H9 (cell line): ENCODE measurements around the gene FPR1. TPM values are rescaled to one million over a fixed set of nuclear protein-coding genes. Genes with fewer than 3 reads are reported as not detected.

Experiments
- DNase-seq: peaks from one replicate; pipeline ENCODE4 v3.0.0-alpha.2; 2017
- H2AFZ ChIP-seq: one replicate; pipeline ENCODE4 v1.6.1; 2013; ENCODE audit warnings: mild to moderate bottlenecking, low read length, control low read depth, moderate library complexity
- H2AK5ac ChIP-seq: 2 replicates; pipeline ENCODE4 v1.6.1; 2013; ENCODE audit warnings: low read length, control low read depth, mixed read lengths; ENCODE audit not compliant: insufficient read length
- H2BK120ac ChIP-seq: one replicate; pipeline ENCODE4 v1.6.1; 2013; ENCODE audit warnings: low read depth, mild to moderate bottlenecking, low read length, control low read depth, inconsistent platforms; ENCODE audit not compliant: poor library complexity, severe bottlenecking
- H2BK12ac ChIP-seq: 2 replicates; pipeline ENCODE4 v1.6.1; 2013; ENCODE audit warnings: low read length, control low read depth, mixed read lengths, low read depth; ENCODE audit not compliant: insufficient read length
- H2BK15ac ChIP-seq: 2 replicates; pipeline ENCODE4 v1.6.1; 2013; ENCODE audit warnings: low read depth, low read length, control low read depth
- H2BK20ac ChIP-seq: one replicate; pipeline ENCODE4 v1.6.1; 2013; ENCODE audit warnings: low read depth, mild to moderate bottlenecking, low read length, control low read depth, inconsistent platforms; ENCODE audit not compliant: poor library complexity, severe bottlenecking
- H2BK5ac ChIP-seq: 2 replicates; pipeline ENCODE4 v1.6.1; 2013; ENCODE audit warnings: low read length, control low read depth, mixed read lengths; ENCODE audit not compliant: insufficient read length
- H3K14ac ChIP-seq: 2 replicates; pipeline ENCODE4 v1.6.1; 2013; ENCODE audit warnings: low read length, control low read depth; ENCODE audit not compliant: insufficient read depth
- H3K18ac ChIP-seq: 2 replicates; pipeline ENCODE4 v1.6.1; 2013; ENCODE audit warnings: low read depth, mild to moderate bottlenecking, mixed read lengths, low read length, control low read depth; ENCODE audit not compliant: insufficient read length
- H3K23ac ChIP-seq: 2 replicates; pipeline ENCODE4 v1.6.1; 2013; ENCODE audit warnings: low read length, control low read depth, mixed read lengths, low read depth; ENCODE audit not compliant: insufficient read length
- H3K23me2 ChIP-seq: 2 replicates; pipeline ENCODE4 v1.6.1; 2013; ENCODE audit warnings: low read depth, mild to moderate bottlenecking, mixed read lengths, low read length, control low read depth; ENCODE audit not compliant: insufficient read length, poor library complexity, severe bottlenecking
- H3K27ac ChIP-seq: 2 replicates; pipeline ENCODE4 v1.5.1; 2013; ENCODE audit warnings: low read length, control low read depth, mixed read lengths, low read depth; ENCODE audit not compliant: insufficient read length
- H3K27me3 ChIP-seq: 2 replicates; pipeline ENCODE4 v1.6.1; 2013; ENCODE audit warnings: low read length, control low read depth, inconsistent platforms; ENCODE audit not compliant: insufficient read depth
- H3K4ac ChIP-seq: 2 replicates; pipeline ENCODE4 v1.6.1; 2013; ENCODE audit warnings: low read depth, mild to moderate bottlenecking, control low read depth, inconsistent platforms, low read length, moderate library complexity
- H3K4me1 ChIP-seq: 2 replicates; pipeline ENCODE4 v1.6.1; 2013; ENCODE audit warnings: low read length, control low read depth, inconsistent platforms; ENCODE audit not compliant: insufficient read depth
- H3K4me2 ChIP-seq: 2 replicates; pipeline ENCODE4 v1.6.1; 2013; ENCODE audit warnings: low read length, control low read depth, mixed read lengths; ENCODE audit not compliant: insufficient read length, insufficient read depth
- H3K56ac ChIP-seq: 2 replicates; pipeline ENCODE4 v1.6.1; 2013; ENCODE audit warnings: low read depth, mild to moderate bottlenecking, mixed read lengths, low read length, control low read depth; ENCODE audit not compliant: insufficient read length
- H3K79me1 ChIP-seq: 2 replicates; pipeline ENCODE4 v1.6.1; 2013; ENCODE audit warnings: low read depth, mild to moderate bottlenecking, moderate library complexity, low read length, control low read depth, inconsistent platforms; ENCODE audit not compliant: insufficient read depth, poor library complexity, severe bottlenecking
- H3K79me2 ChIP-seq: 2 replicates; pipeline ENCODE4 v1.6.1; 2013; ENCODE audit warnings: low read length, control low read depth, inconsistent platforms; ENCODE audit not compliant: insufficient read depth
- H3K9ac ChIP-seq: 2 replicates; pipeline ENCODE4 v1.6.1; 2013; ENCODE audit warnings: low read length, control low read depth, mixed read lengths; ENCODE audit not compliant: insufficient read length; ENCODE audit errors: extremely low read depth
- H3K9me3 ChIP-seq: one replicate; pipeline ENCODE4 v1.6.1; 2013; ENCODE audit warnings: low read depth, low read length, inconsistent platforms; ENCODE audit not compliant: control insufficient read depth
- H3T11ph ChIP-seq: one replicate; pipeline ENCODE4 v1.6.1; 2013; ENCODE audit warnings: mild to moderate bottlenecking, low read length, control low read depth, inconsistent platforms
- H4K20me1 ChIP-seq: one replicate; pipeline ENCODE4 v1.6.1; 2013; ENCODE audit not compliant: control insufficient read depth, insufficient read length, insufficient read depth
- H4K5ac ChIP-seq: 2 replicates; pipeline ENCODE4 v1.6.1; 2013; ENCODE audit warnings: low read depth, mild to moderate bottlenecking, mixed read lengths, low read length, control low read depth; ENCODE audit not compliant: insufficient read length
- H4K8ac ChIP-seq: replicated peaks from 2 replicates; pipeline ENCODE4 v1.6.1; 2013; ENCODE audit warnings: low read length, control low read depth, mixed read lengths, low read depth; ENCODE audit not compliant: insufficient read length
- H4K91ac ChIP-seq: 2 replicates; pipeline ENCODE4 v1.6.1; 2013; ENCODE audit warnings: low read depth, mild to moderate bottlenecking, moderate library complexity, mixed read lengths, low read length, control low read depth; ENCODE audit not compliant: insufficient read length
- H3K27ac Mint-ChIP-seq, 3 experiments: 2 replicates in 2 of 3; 3 replicates in 1 of 3; pipeline ENCODE4 v1.8.0; 2020 to 2021; ENCODE audit warnings: mixed read lengths in 3 of 3, mild to moderate bottlenecking in 1 of 3, moderate library complexity in 1 of 3
- H3K27me3 Mint-ChIP-seq: 2 replicates; pipeline ENCODE4 v1.8.0; 2021; ENCODE audit warnings: low read depth, mild to moderate bottlenecking, moderate library complexity, mixed read lengths
- H3K36me3 Mint-ChIP-seq, 3 experiments: 2 replicates in 2 of 3; 3 replicates in 1 of 3; pipeline ENCODE4 v1.8.0; 2020 to 2021; ENCODE audit warnings: low read depth in 3 of 3, mixed read lengths in 3 of 3; ENCODE audit not compliant: insufficient read depth in 1 of 3
- H3K4me1 Mint-ChIP-seq, 2 experiments: 2 replicates each; pipeline ENCODE4 v1.8.0; 2020; ENCODE audit warnings: mixed read lengths in 2 of 2
- H3K4me3 Mint-ChIP-seq, 2 experiments: 2 replicates in 1 of 2; 3 replicates in 1 of 2; pipeline ENCODE4 v1.8.0; 2020 to 2021; ENCODE audit warnings: mild to moderate bottlenecking in 2 of 2, mixed read lengths in 2 of 2, moderate library complexity in 1 of 2
- H3K9me3 Mint-ChIP-seq, 2 experiments: 2 replicates in 1 of 2; 3 replicates in 1 of 2; pipeline ENCODE4 v1.8.0; 2020; ENCODE audit warnings: mild to moderate bottlenecking in 2 of 2, mixed read lengths in 2 of 2, moderate library complexity in 1 of 2
- WGBS: extraction: QIAGEN DNeasy Blood & Tissue Kit; methylation state at CpG from one replicate; pipeline ENCODE4 v1.1.7; 2013; ENCODE audit warnings: missing lambda C conversion rate, low lambda C conversion rate, mixed read lengths; ENCODE audit not compliant: insufficient read length; ENCODE audit errors: extremely low coverage; 5-methylcytosine and 5-hydroxymethylcytosine counted together
- total RNA-seq: library from RNA; stranded (reverse); gene quantifications from 2 replicates; pipeline ENCODE4 v1.2.1, GENCODE V29; 2021
- TF ChIP-seq, protein P1 (sequence below): fragments of 200-600 bp; sonication (generic); conservative IDR thresholded peaks from 3 replicates; pipeline ENCODE4 v1.8.0; 2021; ENCODE audit warnings: antibody characterized with exemption, mild to moderate bottlenecking

The FPR1 gene
- total RNA-seq, 1 experiment from 2014 or later = not detected

DNA sequence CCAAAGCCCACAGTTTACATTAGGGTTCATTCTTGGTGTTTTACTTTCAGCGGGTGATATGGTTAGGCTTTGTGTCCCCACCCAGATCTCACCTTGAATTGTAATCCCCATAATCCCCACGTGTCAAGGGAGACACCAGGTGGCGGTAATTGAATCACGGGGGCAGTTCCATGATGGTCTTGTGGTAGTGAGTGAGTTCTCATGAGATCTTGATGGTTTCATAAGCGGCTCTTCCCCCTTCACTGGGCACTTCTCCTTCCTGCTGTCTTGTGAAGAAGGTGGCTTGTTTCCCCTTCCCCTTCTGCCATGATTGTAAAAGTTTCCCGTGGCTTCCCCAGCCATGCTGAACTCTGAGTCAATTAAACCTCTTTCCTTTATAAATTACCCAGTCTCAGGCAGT, 21.3 kb upstream of the FPR1 start:
- Mint-ChIP-seq H3K27ac (no peak overlapping the region), H3K4me1 (peaks cover 0 to 6% of the 10 kb centered on the region in 2 experiments; a peak in 2 of 4 replicates)
- H3K23me2 ChIP-seq = no peaks in the 10 kb centered on the region

More for the DNA sequence above, 21.3 kb upstream of the FPR1 start:
- no peak overlapping the region; a peak in 1 of 5 replicates for H3K4me3 Mint-ChIP-seq
- Histone ChIP-seq H2AFZ (no peak overlapping the region), H4K20me1 (no peaks in the 10 kb centered on the region), H3K9me3 (no peaks in the 10 kb centered on the region), H3K79me2 (no peaks in the 10 kb centered on the region), H3K27me3 (no peaks in the 10 kb centered on the region), H3K23ac (no peak overlapping the region), H3K18ac (no peak overlapping the region), H4K91ac (no peak overlapping the region), H3K14ac (no peak overlapping the region), H3K9ac (no peak overlapping the region), H3K4me2 (no peak overlapping the region), H2AK5ac (no peak overlapping the region), H3K79me1 (no peaks in the 10 kb centered on the region), H4K8ac (no peak overlapping the region), H2BK15ac (no peak overlapping the region), H2BK12ac (no peak overlapping the region), H3K4ac (no peak overlapping the region), H2BK5ac (no peak overlapping the region), H2BK120ac (no peak overlapping the region), H3T11ph (no peak overlapping the region), H3K56ac (no peak overlapping the region), H3K27ac (no peak overlapping the region), H3K4me1 (no peaks in the 10 kb centered on the region), H4K5ac (no peak overlapping the region), H2BK20ac (no peak overlapping the region)
- TF ChIP-seq, protein P1, sequence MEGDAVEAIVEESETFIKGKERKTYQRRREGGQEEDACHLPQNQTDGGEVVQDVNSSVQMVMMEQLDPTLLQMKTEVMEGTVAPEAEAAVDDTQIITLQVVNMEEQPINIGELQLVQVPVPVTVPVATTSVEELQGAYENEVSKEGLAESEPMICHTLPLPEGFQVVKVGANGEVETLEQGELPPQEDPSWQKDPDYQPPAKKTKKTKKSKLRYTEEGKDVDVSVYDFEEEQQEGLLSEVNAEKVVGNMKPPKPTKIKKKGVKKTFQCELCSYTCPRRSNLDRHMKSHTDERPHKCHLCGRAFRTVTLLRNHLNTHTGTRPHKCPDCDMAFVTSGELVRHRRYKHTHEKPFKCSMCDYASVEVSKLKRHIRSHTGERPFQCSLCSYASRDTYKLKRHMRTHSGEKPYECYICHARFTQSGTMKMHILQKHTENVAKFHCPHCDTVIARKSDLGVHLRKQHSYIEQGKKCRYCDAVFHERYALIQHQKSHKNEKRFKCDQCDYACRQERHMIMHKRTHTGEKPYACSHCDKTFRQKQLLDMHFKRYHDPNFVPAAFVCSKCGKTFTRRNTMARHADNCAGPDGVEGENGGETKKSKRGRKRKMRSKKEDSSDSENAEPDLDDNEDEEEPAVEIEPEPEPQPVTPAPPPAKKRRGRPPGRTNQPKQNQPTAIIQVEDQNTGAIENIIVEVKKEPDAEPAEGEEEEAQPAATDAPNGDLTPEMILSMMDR = no peak; the same call in 2 of the 3 replicates
- H3K27me3 Mint-ChIP-seq = peaks cover 23% of the 10 kb centered on the region
- DNase-seq = no peak
- no CpG with 5 or more reads among the region's 6 CpGs for WGBS
- peaks cover 12 to 80% of the 10 kb centered on the region in 2 experiments for H3K9me3 Mint-ChIP-seq
- no peaks in the 10 kb centered on the region for H3K36me3 Mint-ChIP-seq
